VCaP (cell line): ENCODE data around the gene SYT8.
"Not testable (repeated sequence)": the region's sequence is repeated elsewhere in the genome, so short reads cannot be mapped to it uniquely, and the experiment has no call there.

ENCODE experiments used
- H3K27ac ChIP-seq: fragments of 450-650 bp; 2 replicates; pipeline ENCODE4 v1.5.1; 2017
- CTCF ChIP-seq: fragments of 450-650 bp; conservative IDR thresholded peaks from 2 replicates; pipeline ENCODE4 v1.5.1; 2017; ENCODE audit warnings: mild to moderate bottlenecking, moderate library complexity

SYT8 gene

GRCh38 chr11:1812801-1813200 is 22.0 kb upstream of the SYT8 start:
- H3K27ac ChIP-seq = no peak overlapping the region
- TF ChIP-seq CTCF = no peak

GRCh38 chr11:1813356-1813755 is 21.4 kb upstream of the SYT8 start:
- H3K27ac ChIP-seq = not testable (repeated sequence)

DNA sequence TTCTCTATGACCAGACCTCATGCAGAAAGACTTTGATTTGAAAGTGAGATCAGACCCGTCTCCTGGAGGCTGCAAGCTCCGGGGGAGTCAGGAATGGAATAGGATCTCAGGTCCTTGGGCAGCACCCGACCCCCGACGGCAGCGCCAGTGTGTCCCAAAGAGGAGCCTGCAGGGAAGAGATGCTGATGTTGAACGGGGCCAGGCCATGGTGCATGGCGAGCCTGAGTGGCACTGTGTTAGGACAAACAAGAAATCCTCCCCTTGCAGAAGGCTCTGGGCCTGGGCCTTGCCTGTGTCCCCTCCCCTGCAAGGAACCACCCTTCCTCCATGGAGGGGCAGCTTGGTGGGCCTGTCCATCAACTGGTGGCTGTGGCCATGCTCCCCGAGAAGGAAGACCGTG is 20.1 kb upstream of the SYT8 start:
- no peak for TF ChIP-seq CTCF
- no peak overlapping the region for H3K27ac ChIP-seq

DNA sequence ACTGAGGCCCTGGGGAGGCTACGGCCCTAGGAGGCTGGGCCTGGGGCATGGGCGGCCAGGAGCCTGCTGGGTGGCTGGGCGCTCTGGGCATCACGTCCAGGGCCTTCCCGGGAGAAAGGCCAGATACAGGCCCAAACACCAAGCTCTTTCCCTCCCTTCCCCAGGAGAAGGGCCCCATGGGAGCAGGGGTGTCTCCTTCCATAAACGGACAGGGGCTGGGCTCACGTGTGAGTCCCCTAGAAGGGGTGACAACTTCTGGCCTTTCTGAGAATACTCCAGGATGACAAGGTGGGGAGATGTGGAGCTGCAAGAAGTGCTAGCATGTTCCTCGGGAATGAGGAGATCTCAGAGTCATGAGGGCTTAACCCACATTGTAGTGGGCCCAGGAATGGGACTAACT is 19.5 kb upstream of the SYT8 start:
- H3K27ac ChIP-seq = no peak overlapping the region
- no peak for TF ChIP-seq CTCF

- no peak overlapping the region for H3K27ac ChIP-seq
- no peak for TF ChIP-seq CTCF
Observed at GRCh38 chr11:1815751-1816150, 19.0 kb upstream of the SYT8 start.

- H3K27ac ChIP-seq = no peak overlapping the region
- no peak for TF ChIP-seq CTCF
Observed at GRCh38 chr11:1817000-1817399, 17.8 kb upstream of the SYT8 start.

GRCh38 chr11:1817511-1817910 is 17.3 kb upstream of the SYT8 start:
- H3K27ac ChIP-seq = no peak overlapping the region
- TF ChIP-seq CTCF = no peak

GRCh38 chr11:1819074-1819473 is 15.7 kb upstream of the SYT8 start:
- no peak overlapping the region for H3K27ac ChIP-seq

More at GRCh38 chr11:1819074-1819473, 15.7 kb upstream of the SYT8 start:
- TF ChIP-seq CTCF = no peak
